ENCODE results near the gene NUCB1. TPM values are rescaled to one million over a fixed set of nuclear protein-coding genes. Genes with fewer than 3 reads are reported as not detected.

Gene NUCB1
- total and polyA plus RNA-seq, 9 of the 15 experiments (the other 6 are each of a cell fraction or from before 2014, with no cell fraction given): 3.1 to 153 (median 71.7) TPM

DNA sequence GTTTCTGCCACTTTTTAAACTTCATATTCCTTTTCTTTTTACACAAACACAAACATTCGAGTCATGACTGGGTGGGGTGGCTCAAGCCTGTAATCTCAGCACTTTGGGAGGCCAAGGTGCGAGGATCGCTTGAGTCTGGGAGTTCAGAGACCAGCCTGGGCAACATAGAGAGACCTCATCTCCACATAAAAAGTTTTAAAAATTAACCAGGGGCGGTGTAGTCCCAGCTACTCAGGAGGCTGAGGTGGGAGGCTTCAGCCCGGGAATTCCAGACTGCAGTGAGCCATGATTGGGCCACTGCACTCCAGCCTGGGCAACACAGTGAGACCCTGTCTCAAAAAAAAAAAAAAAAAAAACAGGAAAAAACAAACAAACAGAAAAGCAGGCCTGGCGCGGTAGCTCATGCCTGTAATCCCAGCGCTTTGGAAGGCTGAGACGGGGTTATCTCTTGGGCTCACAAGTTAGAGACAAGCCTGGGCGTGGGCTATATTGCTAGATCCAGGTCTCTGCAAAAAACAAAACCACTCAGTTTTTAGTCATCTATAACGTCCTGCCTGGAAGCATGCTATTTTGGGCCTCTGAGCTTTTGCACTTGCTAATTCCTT is 54.0 kb downstream of the NUCB1 start (continued):
- TF ChIP-seq SLC30A9 (CRISPR knock-in tag; IDR thresholded peaks at IDR 0.05): no peak
- TF ChIP-seq, protein P1, sequence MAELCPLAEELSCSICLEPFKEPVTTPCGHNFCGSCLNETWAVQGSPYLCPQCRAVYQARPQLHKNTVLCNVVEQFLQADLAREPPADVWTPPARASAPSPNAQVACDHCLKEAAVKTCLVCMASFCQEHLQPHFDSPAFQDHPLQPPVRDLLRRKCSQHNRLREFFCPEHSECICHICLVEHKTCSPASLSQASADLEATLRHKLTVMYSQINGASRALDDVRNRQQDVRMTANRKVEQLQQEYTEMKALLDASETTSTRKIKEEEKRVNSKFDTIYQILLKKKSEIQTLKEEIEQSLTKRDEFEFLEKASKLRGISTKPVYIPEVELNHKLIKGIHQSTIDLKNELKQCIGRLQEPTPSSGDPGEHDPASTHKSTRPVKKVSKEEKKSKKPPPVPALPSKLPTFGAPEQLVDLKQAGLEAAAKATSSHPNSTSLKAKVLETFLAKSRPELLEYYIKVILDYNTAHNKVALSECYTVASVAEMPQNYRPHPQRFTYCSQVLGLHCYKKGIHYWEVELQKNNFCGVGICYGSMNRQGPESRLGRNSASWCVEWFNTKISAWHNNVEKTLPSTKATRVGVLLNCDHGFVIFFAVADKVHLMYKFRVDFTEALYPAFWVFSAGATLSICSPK (IDR thresholded peaks at IDR 0.05; ENCODE audit: borderline replicate concordance): no peak
- TF ChIP-seq SMARCC2 (IDR thresholded peaks at IDR 0.05; ENCODE audit: low read depth): 0 out of 2 replicates have a peak, but pooled peaks have one; percentile 24
- peak; percentile 57; the same call in 1 of the 2 replicates for TF ChIP-seq SMARCA4 (IDR thresholded peaks at IDR 0.05)
- TF ChIP-seq NFIX (CRISPR knock-in tag; IDR thresholded peaks at IDR 0.05; ENCODE audit: low read depth): no peak
- TF ChIP-seq THRAP3 (IDR thresholded peaks at IDR 0.05; ENCODE audit: borderline replicate concordance): no peak
- no peak for TF ChIP-seq ILK (tag; IDR thresholded peaks at IDR 0.05; ENCODE audit: borderline replicate concordance, low read depth)
- TF ChIP-seq ZBTB8A (IDR thresholded peaks at IDR 0.05; ENCODE audit: partially characterized antibody): no peak
- TF ChIP-seq, protein P2, sequence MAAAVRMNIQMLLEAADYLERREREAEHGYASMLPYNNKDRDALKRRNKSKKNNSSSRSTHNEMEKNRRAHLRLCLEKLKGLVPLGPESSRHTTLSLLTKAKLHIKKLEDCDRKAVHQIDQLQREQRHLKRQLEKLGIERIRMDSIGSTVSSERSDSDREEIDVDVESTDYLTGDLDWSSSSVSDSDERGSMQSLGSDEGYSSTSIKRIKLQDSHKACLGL (CRISPR knock-in tag; IDR thresholded peaks at IDR 0.05; ENCODE audit: borderline replicate concordance, poor library complexity, severe bottlenecking): no peak
- TF ChIP-seq GABPA (tag; conservative IDR thresholded peaks at IDR 0.05; ENCODE audit: low read depth): no peak; the same call in 1 of the 2 replicates
- no peak for TF ChIP-seq CTBP1 (IDR thresholded peaks at IDR 0.05; ENCODE audit: borderline replicate concordance)
- TF ChIP-seq, protein P3, sequence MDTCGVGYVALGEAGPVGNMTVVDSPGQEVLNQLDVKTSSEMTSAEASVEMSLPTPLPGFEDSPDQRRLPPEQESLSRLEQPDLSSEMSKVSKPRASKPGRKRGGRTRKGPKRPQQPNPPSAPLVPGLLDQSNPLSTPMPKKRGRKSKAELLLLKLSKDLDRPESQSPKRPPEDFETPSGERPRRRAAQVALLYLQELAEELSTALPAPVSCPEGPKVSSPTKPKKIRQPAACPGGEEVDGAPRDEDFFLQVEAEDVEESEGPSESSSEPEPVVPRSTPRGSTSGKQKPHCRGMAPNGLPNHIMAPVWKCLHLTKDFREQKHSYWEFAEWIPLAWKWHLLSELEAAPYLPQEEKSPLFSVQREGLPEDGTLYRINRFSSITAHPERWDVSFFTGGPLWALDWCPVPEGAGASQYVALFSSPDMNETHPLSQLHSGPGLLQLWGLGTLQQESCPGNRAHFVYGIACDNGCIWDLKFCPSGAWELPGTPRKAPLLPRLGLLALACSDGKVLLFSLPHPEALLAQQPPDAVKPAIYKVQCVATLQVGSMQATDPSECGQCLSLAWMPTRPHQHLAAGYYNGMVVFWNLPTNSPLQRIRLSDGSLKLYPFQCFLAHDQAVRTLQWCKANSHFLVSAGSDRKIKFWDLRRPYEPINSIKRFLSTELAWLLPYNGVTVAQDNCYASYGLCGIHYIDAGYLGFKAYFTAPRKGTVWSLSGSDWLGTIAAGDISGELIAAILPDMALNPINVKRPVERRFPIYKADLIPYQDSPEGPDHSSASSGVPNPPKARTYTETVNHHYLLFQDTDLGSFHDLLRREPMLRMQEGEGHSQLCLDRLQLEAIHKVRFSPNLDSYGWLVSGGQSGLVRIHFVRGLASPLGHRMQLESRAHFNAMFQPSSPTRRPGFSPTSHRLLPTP (IDR thresholded peaks at IDR 0.05; ENCODE audit: borderline replicate concordance, extremely low read depth, insufficient read length): no peak
- peak; percentile 75 for TF ChIP-seq BRD9 (IDR thresholded peaks at IDR 0.05; ENCODE audit: low read depth, partially characterized antibody)
- TF ChIP-seq, protein P4, sequence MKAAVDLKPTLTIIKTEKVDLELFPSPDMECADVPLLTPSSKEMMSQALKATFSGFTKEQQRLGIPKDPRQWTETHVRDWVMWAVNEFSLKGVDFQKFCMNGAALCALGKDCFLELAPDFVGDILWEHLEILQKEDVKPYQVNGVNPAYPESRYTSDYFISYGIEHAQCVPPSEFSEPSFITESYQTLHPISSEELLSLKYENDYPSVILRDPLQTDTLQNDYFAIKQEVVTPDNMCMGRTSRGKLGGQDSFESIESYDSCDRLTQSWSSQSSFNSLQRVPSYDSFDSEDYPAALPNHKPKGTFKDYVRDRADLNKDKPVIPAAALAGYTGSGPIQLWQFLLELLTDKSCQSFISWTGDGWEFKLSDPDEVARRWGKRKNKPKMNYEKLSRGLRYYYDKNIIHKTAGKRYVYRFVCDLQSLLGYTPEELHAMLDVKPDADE (conservative IDR thresholded peaks at IDR 0.05; ENCODE audit: control insufficient read depth, low read depth, low read length): no peak
- TF ChIP-seq, protein P5, sequence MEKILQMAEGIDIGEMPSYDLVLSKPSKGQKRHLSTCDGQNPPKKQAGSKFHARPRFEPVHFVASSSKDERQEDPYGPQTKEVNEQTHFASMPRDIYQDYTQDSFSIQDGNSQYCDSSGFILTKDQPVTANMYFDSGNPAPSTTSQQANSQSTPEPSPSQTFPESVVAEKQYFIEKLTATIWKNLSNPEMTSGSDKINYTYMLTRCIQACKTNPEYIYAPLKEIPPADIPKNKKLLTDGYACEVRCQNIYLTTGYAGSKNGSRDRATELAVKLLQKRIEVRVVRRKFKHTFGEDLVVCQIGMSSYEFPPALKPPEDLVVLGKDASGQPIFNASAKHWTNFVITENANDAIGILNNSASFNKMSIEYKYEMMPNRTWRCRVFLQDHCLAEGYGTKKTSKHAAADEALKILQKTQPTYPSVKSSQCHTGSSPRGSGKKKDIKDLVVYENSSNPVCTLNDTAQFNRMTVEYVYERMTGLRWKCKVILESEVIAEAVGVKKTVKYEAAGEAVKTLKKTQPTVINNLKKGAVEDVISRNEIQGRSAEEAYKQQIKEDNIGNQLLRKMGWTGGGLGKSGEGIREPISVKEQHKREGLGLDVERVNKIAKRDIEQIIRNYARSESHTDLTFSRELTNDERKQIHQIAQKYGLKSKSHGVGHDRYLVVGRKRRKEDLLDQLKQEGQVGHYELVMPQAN (IDR thresholded peaks at IDR 0.05; ENCODE audit: borderline replicate concordance): no peak
- no peak for TF ChIP-seq CBFA2T2 (conservative IDR thresholded peaks at IDR 0.05)
- no peak for TF ChIP-seq TEAD4 (IDR thresholded peaks at IDR 0.05; ENCODE audit: low read length)
- no peak for TF ChIP-seq TEAD4 (CRISPR knock-in tag; IDR thresholded peaks at IDR 0.05; ENCODE audit: borderline replicate concordance)
- TF ChIP-seq ZNF311 (CRISPR knock-in tag; IDR thresholded peaks at IDR 0.05): no peak
- TF ChIP-seq MCM5 (IDR thresholded peaks at IDR 0.05; ENCODE audit: low read depth): no peak
